Measurements from ENCODE around the gene SNX5. TPM values are rescaled to one million over a fixed set of nuclear protein-coding genes. Genes with fewer than 3 reads are reported as not detected.

Gene SNX5
- total and polyA plus RNA-seq, 9 of the 15 experiments (the other 6 are each of a cell fraction or from before 2014, with no cell fraction given): 53.5 to 276 (median 160) TPM

- Histone ChIP-seq H3K27ac (ENCODE audit: extremely low read depth, low read depth, low read length) (no peak overlapping the region), H3K36me3 (ENCODE audit: control insufficient read depth, insufficient read depth, low read length) (no peaks in the 10 kb centered on the region), H3K27me3 (ENCODE audit: control insufficient read depth in 2 of 2, insufficient read depth in 2 of 2, low read length in 2 of 2) (no peaks in the 10 kb centered on the region), H3K4me3 (no peak overlapping the region), H3K79me2 (ENCODE audit: control insufficient read depth, insufficient read depth, low read length) (no peaks in the 10 kb centered on the region), H2AFZ (ENCODE audit: low read depth, low read length) (no peak overlapping the region), H3K4me2 (ENCODE audit: insufficient read depth, low read length) (no peak overlapping the region), H3K4me1 (replicated peaks in 1 of 2; ENCODE audit: control insufficient read depth in 2 of 2, insufficient read depth in 2 of 2, low read length in 2 of 2) (peaks cover 7 to 12% of the 10 kb centered on the region in 2 experiments; a peak in 4 of 5 replicates), H3K9me3 (replicated peaks; ENCODE audit: control insufficient read depth, insufficient read depth, low read depth, low read length) (no peaks in the 10 kb centered on the region), H4K20me1 (replicated peaks; ENCODE audit: control insufficient read depth, insufficient read depth, low read length) (no peaks in the 10 kb centered on the region), H3K9me1 (ENCODE audit: control insufficient read depth, insufficient read depth, low read length) (no peaks in the 10 kb centered on the region), H3K9ac (ENCODE audit: insufficient read depth in 1 of 2, low read depth in 2 of 2, low read length in 2 of 2) (no peak overlapping the region)
- POLR2A ChIA-PET: no interaction called here
- ATAC-seq (no peak), DNase-seq (ENCODE audit: extremely low read depth in 1 of 4, low spot score in 3 of 4) (no peak), FAIRE-seq (no peak)
- TF ChIP-seq HLTF (IDR thresholded peaks at IDR 0.05) (no peak), SMAD3 (CRISPR knock-in tag; conservative IDR thresholded peaks at IDR 0.05) (no peak), CTCF (IDR thresholded peaks at IDR 0.05 in 2 of 3, conservative IDR thresholded peaks at IDR 0.05 in 1 of 3; ENCODE audit: insufficient read depth in 2 of 3, low read depth in 1 of 3, low read length in 3 of 3) (no peak), MTA2 (IDR thresholded peaks at IDR 0.05; ENCODE audit: low read depth) (no peak), HDAC6 (IDR thresholded peaks at IDR 0.05; ENCODE audit: low read depth, low read length) (no peak), ZNF639 (CRISPR knock-in tag; conservative IDR thresholded peaks at IDR 0.05 in 1 of 2, IDR thresholded peaks at IDR 0.05 in 1 of 2) (no peak)
- TF ChIP-seq, protein P1, sequence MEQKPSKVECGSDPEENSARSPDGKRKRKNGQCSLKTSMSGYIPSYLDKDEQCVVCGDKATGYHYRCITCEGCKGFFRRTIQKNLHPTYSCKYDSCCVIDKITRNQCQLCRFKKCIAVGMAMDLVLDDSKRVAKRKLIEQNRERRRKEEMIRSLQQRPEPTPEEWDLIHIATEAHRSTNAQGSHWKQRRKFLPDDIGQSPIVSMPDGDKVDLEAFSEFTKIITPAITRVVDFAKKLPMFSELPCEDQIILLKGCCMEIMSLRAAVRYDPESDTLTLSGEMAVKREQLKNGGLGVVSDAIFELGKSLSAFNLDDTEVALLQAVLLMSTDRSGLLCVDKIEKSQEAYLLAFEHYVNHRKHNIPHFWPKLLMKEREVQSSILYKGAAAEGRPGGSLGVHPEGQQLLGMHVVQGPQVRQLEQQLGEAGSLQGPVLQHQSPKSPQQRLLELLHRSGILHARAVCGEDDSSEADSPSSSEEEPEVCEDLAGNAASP (IDR thresholded peaks at IDR 0.05): no peak
- TF ChIP-seq, protein P2, sequence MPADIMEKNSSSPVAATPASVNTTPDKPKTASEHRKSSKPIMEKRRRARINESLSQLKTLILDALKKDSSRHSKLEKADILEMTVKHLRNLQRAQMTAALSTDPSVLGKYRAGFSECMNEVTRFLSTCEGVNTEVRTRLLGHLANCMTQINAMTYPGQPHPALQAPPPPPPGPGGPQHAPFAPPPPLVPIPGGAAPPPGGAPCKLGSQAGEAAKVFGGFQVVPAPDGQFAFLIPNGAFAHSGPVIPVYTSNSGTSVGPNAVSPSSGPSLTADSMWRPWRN (IDR thresholded peaks at IDR 0.05; ENCODE audit: low read depth): no peak
- intact Hi-C loops (cut with micrococcal nuclease): no loop called here
- no TSS peak for BruUV-seq (replicated peaks)
- WGBS (ENCODE audit: insufficient coverage, low coverage, missing lambda C conversion rate): 80% methylated on average over 1 of the region's 1 CpG
- in situ Hi-C loops (cut with MboI): no loop called here
- CTCF ChIA-PET (ENCODE audit: low intra/inter-chr PET ratio): no interaction called here
Measured at GRCh38 chr20:17931513-17931912, 37.1 kb downstream of the SNX5 start.

Data from K562 (cell line).